HEK293 (cell line): ENCODE measurements around the gene ATP5F1B.
A peak's percentile ranks its signal among the peaks of the same experiment; 100 is the strongest.

Source experiments
- BCL11B ChIP-seq: fragments of 450-650 bp; formaldehyde crosslinking; IDR thresholded peaks from 2 replicates; pipeline ENCODE4 v1.5.1; 2016; ENCODE audit warnings: low read depth, missing biosample characterization, missing genetic modification characterization
- CTCF ChIP-seq: fragments of 450-650 bp; formaldehyde crosslinking; IDR thresholded peaks from 2 replicates; pipeline ENCODE4 v1.5.1; 2016; ENCODE audit warnings: missing biosample characterization, missing genetic modification characterization
- GLI4 ChIP-seq: fragments of 450-650 bp; formaldehyde crosslinking; IDR thresholded peaks from 2 replicates; pipeline ENCODE4 v1.5.1; 2016; ENCODE audit warnings: missing biosample characterization, missing genetic modification characterization
- GLIS2 ChIP-seq: fragments of 450-650 bp; formaldehyde crosslinking; IDR thresholded peaks from 2 replicates; pipeline ENCODE4 v1.5.1; 2016; ENCODE audit warnings: missing biosample characterization, missing genetic modification characterization
- HOXD13 ChIP-seq: sonication (generic); formaldehyde crosslinking; IDR thresholded peaks from 2 replicates; pipeline ENCODE4 v1.8.0; 2022; ENCODE audit warnings: missing genetic modification reagents, borderline replicate concordance
- IKZF3 ChIP-seq: fragments of 450-650 bp; IDR thresholded peaks from 2 replicates; pipeline ENCODE4 v1.5.0; 2018; ENCODE audit warnings: missing biosample characterization, mild to moderate bottlenecking, missing genetic modification characterization, moderate library complexity
- KLF1 ChIP-seq: fragments of 450-650 bp; formaldehyde crosslinking; IDR thresholded peaks from 2 replicates; pipeline ENCODE4 v1.5.1; 2016; ENCODE audit warnings: missing biosample characterization, missing genetic modification characterization
- KLF10 ChIP-seq: fragments of 450-650 bp; IDR thresholded peaks from 2 replicates; pipeline ENCODE4 v1.5.1; 2018; ENCODE audit warnings: missing biosample characterization, mild to moderate bottlenecking, missing genetic modification characterization
- KLF16 ChIP-seq: fragments of 450-650 bp; formaldehyde crosslinking; IDR thresholded peaks from 2 replicates; pipeline ENCODE4 v1.5.1; 2017; ENCODE audit warnings: missing biosample characterization, missing genetic modification characterization
- KLF7 ChIP-seq: fragments of 450-650 bp; formaldehyde crosslinking; IDR thresholded peaks from 2 replicates; pipeline ENCODE4 v1.5.1; 2016; ENCODE audit warnings: missing biosample characterization, missing genetic modification characterization, borderline replicate concordance
- KLF9 ChIP-seq: fragments of 450-650 bp; formaldehyde crosslinking; IDR thresholded peaks from 2 replicates; pipeline ENCODE4 v1.5.1; 2016; ENCODE audit warnings: missing biosample characterization, missing genetic modification characterization, low read depth
- PRDM10 ChIP-seq: fragments of 450-650 bp; formaldehyde crosslinking; IDR thresholded peaks from 2 replicates; pipeline ENCODE4 v1.5.1; 2016; ENCODE audit warnings: missing biosample characterization, missing genetic modification characterization
- SCRT2 ChIP-seq: fragments of 450-650 bp; formaldehyde crosslinking; IDR thresholded peaks from 2 replicates; pipeline ENCODE4 v1.5.1; 2016; ENCODE audit warnings: missing biosample characterization, missing genetic modification characterization
- SP2 ChIP-seq: fragments of 450-650 bp; formaldehyde crosslinking; IDR thresholded peaks from 2 replicates; pipeline ENCODE4 v1.5.1; 2016; ENCODE audit warnings: missing biosample characterization, missing genetic modification characterization
- YY1 ChIP-seq: fragments of 450-650 bp; formaldehyde crosslinking; IDR thresholded peaks from 2 replicates; pipeline ENCODE4 v1.5.1; 2018; ENCODE audit warnings: missing biosample characterization, missing genetic modification characterization
- ZBTB11 ChIP-seq: fragments of 450-650 bp; formaldehyde crosslinking; conservative IDR thresholded peaks from 2 replicates; pipeline ENCODE4 v1.5.1; 2016; ENCODE audit warnings: low read depth, missing biosample characterization, missing genetic modification characterization
- ZBTB20 ChIP-seq: fragments of 450-650 bp; formaldehyde crosslinking; IDR thresholded peaks from 2 replicates; pipeline ENCODE4 v1.5.1; 2016; ENCODE audit warnings: missing biosample characterization, missing genetic modification characterization
- ZBTB21 ChIP-seq: fragments of 450-650 bp; formaldehyde crosslinking; IDR thresholded peaks from 2 replicates; pipeline ENCODE4 v1.5.1; 2017; ENCODE audit warnings: missing biosample characterization, missing genetic modification characterization
- ZBTB6 ChIP-seq: fragments of 450-650 bp; formaldehyde crosslinking; IDR thresholded peaks from 2 replicates; pipeline ENCODE4 v1.5.1; 2017; ENCODE audit warnings: missing biosample characterization, missing genetic modification characterization
- ZEB2 ChIP-seq: fragments of 450-650 bp; formaldehyde crosslinking; IDR thresholded peaks from 2 replicates; pipeline ENCODE4 v1.5.1; 2016; ENCODE audit warnings: missing biosample characterization, missing genetic modification characterization
- ZFHX2 ChIP-seq: fragments of 450-650 bp; formaldehyde crosslinking; conservative IDR thresholded peaks from 2 replicates; pipeline ENCODE4 v1.5.1; 2016; ENCODE audit warnings: missing biosample characterization, missing genetic modification characterization
- ZFP69B ChIP-seq: fragments of 450-650 bp; formaldehyde crosslinking; IDR thresholded peaks from 2 replicates; pipeline ENCODE4 v1.5.1; 2016; ENCODE audit warnings: missing biosample characterization, missing genetic modification characterization
- ZNF311 ChIP-seq: fragments of 450-650 bp; formaldehyde crosslinking; IDR thresholded peaks from 2 replicates; pipeline ENCODE4 v1.5.1; 2017; ENCODE audit warnings: missing biosample characterization, missing genetic modification characterization, borderline replicate concordance
- ZNF561 ChIP-seq: fragments of 450-650 bp; IDR thresholded peaks from 2 replicates; pipeline ENCODE4 v1.5.1; 2018; ENCODE audit warnings: missing biosample characterization, missing genetic modification characterization, borderline replicate concordance
- ZNF639 ChIP-seq: fragments of 450-650 bp; formaldehyde crosslinking; IDR thresholded peaks from 2 replicates; pipeline ENCODE4 v1.5.1; 2016; ENCODE audit warnings: missing biosample characterization, missing genetic modification characterization
- ZNF658 ChIP-seq: fragments of 450-650 bp; formaldehyde crosslinking; IDR thresholded peaks from 2 replicates; pipeline ENCODE4; 2016; ENCODE audit warnings: missing biosample characterization, missing genetic modification characterization
- ZNF670 ChIP-seq: fragments of 450-650 bp; formaldehyde crosslinking; IDR thresholded peaks from 2 replicates; pipeline ENCODE4 v1.5.1; 2016; ENCODE audit warnings: missing biosample characterization, missing genetic modification characterization, low read depth
- ZNF777 ChIP-seq: fragments of 450-650 bp; formaldehyde crosslinking; IDR thresholded peaks from 2 replicates; pipeline ENCODE4 v1.5.1; 2017; ENCODE audit warnings: missing biosample characterization, missing genetic modification characterization, borderline replicate concordance
- ZNF843 ChIP-seq: fragments of 450-650 bp; formaldehyde crosslinking; IDR thresholded peaks from 2 replicates; pipeline ENCODE4 v1.5.1; 2016; ENCODE audit warnings: missing biosample characterization, missing genetic modification characterization
- ZSCAN30 ChIP-seq: fragments of 450-650 bp; IDR thresholded peaks from 2 replicates; pipeline ENCODE4 v1.5.1; 2018; ENCODE audit warnings: missing biosample characterization, mild to moderate bottlenecking, missing genetic modification characterization, moderate library complexity

The ATP5F1B gene

GRCh38 chr12:56630180-56630632 is 15.6 kb downstream of the ATP5F1B start, which contains the start of gene BAZ2A (continued):
- TF ChIP-seq ZNF639 (peak; percentile 82), KLF10 (tag by site-specific recombination) (peak; percentile 94), GLI4 (no peak), ZBTB11 (tag by site-specific recombination) (peak; percentile 47; the same call in 1 of the 2 replicates), SP2 (tag by site-specific recombination) (peak; percentile 43), SCRT2 (tag by site-specific recombination) (peak; percentile 52), KLF9 (tag by site-specific recombination) (peak; percentile 76), ZBTB6 (tag by site-specific recombination) (peak; percentile 83), GLIS2 (tag by site-specific recombination) (peak; percentile 94), BCL11B (tag by site-specific recombination) (peak; percentile 41; the same call in 1 of the 2 replicates), ZFP69B (tag by site-specific recombination) (peak; percentile 93), PRDM10 (tag by site-specific recombination) (peak; percentile 95), ZNF561 (tag by site-specific recombination) (peak; percentile 97), IKZF3 (tag by site-specific recombination) (peak; percentile 40; the same call in 1 of the 2 replicates), YY1 (tag by site-specific recombination) (peak; percentile 79), ZNF670 (tag by site-specific recombination) (no peak), ZNF843 (tag by site-specific recombination) (peak; percentile 67; the same call in 1 of the 2 replicates), KLF16 (tag by site-specific recombination) (peak; percentile 94), ZSCAN30 (tag by site-specific recombination) (peak; percentile 91; the same call in 1 of the 2 replicates), KLF7 (tag by site-specific recombination) (peak; percentile 53; the same call in 1 of the 2 replicates), ZNF777 (tag by site-specific recombination) (no peak), HOXD13 (no peak), ZBTB21 (tag by site-specific recombination) (peak; percentile 73), CTCF (tag by site-specific recombination) (0 out of 2 replicates have a peak, but pooled peaks have one; percentile 16), ZNF311 (no peak), ZFHX2 (tag by site-specific recombination) (peak; percentile 83), ZBTB20 (tag by site-specific recombination) (0 out of 2 replicates have a peak, but pooled peaks have one; percentile 18), ZNF658 (no peak), ZEB2 (peak; percentile 91), KLF1 (0 out of 2 replicates have a peak, but pooled peaks have one; percentile 29)
